ENCODE data around the gene PHAX. TPM values are rescaled to one million over a fixed set of nuclear protein-coding genes. Genes with fewer than 3 reads are reported as not detected.
"Not testable (repeated sequence)": the region's sequence is repeated elsewhere in the genome, so short reads cannot be mapped to it uniquely, and the experiment has no call there.

The PHAX gene, protein sequence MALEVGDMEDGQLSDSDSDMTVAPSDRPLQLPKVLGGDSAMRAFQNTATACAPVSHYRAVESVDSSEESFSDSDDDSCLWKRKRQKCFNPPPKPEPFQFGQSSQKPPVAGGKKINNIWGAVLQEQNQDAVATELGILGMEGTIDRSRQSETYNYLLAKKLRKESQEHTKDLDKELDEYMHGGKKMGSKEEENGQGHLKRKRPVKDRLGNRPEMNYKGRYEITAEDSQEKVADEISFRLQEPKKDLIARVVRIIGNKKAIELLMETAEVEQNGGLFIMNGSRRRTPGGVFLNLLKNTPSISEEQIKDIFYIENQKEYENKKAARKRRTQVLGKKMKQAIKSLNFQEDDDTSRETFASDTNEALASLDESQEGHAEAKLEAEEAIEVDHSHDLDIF
- 53.0 TPM for total RNA-seq (ENCODE audit: insufficient read depth, low replicate concordance)

DNA sequence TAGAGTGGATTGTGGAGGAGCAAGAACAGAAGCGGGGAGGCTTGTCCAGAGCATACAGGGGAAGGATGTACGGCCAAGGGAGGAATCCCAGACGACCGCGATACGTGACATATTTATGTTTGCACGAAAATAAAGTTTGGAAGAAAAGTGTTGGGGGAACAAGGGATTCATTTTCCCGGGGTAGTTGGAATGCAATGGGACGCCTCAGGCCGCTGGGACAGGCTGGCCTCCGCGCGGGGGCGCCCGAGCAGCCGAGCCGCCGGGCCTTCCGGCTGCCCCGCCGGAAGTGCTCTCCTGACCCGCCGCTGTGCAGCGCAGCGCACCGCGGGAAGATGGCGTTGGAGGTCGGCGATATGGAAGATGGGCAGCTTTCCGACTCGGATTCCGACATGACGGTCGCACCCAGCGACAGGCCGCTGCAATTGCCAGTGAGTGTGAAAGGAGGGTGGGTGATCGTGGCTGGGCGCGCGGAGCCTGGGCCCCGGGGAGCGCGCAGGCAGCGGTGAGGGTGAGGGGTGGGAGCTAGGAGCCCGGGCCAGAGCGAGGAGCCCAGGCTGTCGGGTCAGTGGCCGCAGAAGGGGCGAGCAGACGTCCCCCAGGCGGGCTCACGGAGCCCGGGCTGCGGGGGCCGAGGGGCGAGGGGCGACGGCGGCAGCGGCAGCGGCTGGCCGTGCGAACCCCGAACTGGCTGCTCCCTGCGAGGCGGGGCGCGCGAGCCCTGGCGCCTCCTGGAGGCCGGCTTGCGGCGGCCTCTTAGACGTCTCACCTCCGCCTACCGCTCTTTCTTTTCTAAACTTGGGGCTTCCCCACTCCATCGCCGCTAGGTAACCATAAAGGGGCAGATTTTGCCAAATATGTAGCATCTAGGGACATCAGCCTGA, at the start of gene PHAX:
Gene PHAX, plus strand, starts transcription at position 317 of the 881 bp plus-strand sequence. Its CDS starts 16 bp downstream, at position 333.
- DNase-seq (ENCODE audit: low spot score) = peak; percentile 82

DNA sequence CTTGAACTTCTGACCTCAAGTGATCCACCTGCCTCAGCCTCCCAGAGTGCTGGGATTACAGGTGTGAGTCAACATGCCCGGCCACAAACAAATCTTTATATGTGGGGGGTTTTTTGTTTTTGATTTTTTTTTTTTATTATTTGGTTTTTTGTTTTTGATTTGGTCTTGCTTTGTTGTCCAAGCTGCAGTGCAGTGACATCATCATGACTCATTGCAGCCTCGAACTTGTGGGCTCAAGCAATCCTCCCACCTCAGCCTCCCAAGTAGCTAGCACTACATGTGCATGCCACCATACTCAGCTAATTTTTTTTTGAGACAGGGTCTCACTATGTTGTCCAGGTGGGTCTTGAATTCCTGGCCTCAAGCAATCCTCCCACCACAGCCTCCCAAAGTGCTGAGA, 48.1 kb upstream of the PHAX start:
- no peak for DNase-seq (ENCODE audit: low spot score)

DNA sequence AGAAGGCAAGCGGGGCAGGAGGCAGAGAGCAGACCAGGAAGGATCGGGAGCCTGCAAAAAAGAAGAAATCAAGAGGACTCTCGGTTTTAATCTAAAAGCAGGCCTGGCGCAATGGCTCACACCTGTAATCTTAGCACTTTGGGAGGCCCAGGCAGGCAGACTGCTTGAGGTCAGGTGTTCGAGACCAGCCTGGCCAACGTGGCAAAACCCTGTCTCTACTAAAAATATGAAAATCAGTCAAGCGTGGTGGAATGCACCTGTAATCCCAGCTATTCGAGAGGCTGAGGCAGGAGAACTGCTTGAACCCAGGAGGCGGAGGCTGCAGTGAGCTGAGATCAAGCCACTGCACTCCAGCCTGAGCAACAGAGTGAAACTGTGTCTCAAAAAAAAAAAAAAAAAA, 45.6 kb upstream of the PHAX start:
- not testable (repeated sequence) for DNase-seq (ENCODE audit: low spot score)

DNA sequence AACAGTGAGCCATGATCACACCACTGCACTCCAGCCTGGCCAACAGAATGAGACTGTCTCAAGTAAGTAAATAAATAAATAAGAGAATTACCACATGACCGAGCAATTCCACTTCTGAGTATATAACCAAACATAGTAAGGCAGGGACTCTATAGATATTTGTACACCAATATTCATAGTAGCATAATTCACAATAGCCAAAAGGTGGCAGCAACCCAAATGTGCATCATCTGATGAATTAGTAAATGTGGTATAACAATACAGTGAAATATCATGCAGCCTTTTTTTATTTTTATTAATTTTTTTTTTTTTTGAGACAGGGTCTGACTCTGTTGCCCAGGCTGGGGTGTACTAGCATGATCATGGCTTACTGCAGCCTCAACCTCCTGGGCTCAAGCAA, 38.8 kb upstream of the PHAX start:
- no peak for DNase-seq (ENCODE audit: low spot score)

DNA sequence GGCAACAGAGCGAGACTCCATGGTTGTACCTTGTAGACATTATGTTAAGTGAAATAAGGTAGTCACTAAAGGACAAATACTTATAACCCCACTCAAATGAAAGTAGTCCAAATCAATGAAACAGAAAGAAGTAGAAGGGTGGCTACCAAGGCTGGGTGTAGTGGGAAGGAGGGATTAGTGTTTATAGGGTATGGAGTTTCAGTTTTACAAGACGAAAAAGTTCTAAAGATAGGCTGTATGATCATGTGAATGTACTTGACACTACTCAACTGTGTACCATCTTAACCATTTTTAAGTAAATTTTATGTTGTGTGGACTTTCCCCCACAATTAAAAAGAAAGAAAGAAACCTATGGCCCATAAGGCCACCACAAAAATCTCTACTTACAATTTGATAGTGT, 37.9 kb upstream of the PHAX start:
- DNase-seq (ENCODE audit: low spot score) = no peak

DNA sequence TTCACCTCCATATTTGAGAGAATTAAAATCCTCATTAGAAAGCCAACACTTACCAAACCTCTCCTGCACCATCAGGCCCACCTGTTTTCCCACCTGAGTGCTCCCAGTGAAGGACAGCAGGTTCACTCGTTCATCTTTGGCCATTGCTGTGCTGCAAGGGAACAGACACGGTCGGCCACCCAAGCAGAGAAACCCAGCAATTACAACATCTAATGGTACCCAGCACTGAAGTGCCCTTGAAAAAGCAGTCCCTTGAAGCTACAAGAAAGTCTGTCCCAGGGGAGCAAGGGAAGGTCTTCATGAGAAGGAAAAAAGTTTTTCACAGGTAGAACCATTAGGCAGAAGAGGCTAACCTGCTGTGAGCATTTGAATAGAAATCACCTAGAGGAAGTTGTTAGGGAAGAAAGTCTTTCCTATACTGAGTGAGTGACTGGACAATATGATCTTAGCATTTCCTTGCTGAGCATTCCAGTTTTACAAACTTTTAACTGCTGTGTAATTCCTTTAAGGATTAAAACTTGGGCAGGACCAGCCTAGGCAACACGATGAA, 32.5 kb upstream of the PHAX start:
- no peak for DNase-seq (ENCODE audit: low spot score)

DNA sequence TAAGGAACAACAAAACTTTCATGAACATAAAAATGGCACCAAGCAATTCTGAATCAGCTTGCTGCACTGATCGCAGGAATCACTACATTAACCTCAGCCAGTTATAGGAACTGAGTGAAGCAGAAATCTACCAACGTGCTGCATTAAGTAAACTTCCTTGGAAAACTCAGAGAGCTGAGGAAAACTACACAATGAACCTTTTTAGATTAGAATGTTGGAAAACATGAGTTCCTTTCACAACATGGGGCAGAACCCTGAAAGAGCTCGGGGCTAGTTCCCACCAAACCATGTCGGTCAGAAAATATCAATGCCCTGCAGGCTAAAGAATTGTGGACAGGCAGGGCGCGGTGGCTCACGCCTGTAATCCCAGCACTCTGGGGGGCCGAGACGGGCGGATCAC, 25.1 kb upstream of the PHAX start:
- DNase-seq (ENCODE audit: low spot score) = no peak

DNA sequence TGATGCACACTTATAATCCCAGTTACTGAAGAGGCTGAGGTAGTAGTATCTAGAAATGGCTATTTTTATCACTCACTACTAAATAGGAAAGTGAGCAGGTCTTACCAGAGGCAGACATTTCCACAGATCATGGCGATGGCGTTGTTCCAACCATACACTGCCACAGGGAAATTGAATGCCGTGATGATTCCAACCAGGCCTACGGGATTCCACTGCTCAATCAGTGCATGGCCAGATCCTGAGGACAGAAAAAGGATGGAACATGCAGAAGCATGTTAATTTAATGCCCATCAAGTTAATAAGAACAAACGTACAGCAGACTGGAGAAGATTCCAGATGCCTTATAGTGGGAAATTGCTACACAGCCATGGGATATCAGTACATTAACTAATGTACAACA, 23.8 kb upstream of the PHAX start:
- DNase-seq (ENCODE audit: low spot score) = no peak

DNA sequence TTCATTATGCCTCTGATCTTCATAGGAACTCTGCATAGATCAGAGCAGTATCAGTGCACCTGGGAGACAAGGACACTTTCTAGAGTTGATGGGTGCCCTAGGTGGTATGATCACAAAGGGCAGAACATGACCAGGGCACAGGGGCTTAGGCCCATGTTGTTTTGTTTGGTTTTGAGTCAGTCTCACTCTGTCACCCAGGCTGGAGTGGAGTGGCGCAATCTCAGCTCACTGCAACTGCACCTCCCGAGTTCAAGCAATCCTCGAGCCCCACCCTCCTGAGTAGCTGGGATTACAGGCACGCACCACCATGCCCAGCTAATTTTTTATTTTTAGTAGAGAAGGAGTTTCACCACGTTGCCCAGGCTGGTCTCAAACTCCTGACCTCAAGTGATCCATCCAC, 23.3 kb upstream of the PHAX start:
- no peak for DNase-seq (ENCODE audit: low spot score)

DNA sequence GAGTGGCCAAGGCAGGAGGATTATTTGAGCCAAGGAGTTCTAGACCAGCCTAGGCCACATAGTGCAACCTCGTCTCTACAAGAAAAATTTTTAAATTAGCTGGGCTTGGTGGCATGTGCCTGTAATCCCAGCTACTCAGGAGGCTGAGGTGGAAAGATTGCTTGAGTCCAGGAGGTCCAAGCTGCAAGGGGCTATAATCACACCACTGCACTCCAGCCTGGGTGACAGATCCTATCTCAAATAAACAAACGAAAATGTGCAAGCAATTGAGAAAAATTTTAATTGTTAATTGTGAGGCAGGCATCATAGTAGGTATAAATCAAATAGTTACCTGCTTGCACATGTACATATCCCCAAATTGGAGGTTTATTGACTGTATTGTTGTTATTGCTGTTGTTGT, 21.0 kb upstream of the PHAX start:
- DNase-seq (ENCODE audit: low spot score) = no peak

DNA sequence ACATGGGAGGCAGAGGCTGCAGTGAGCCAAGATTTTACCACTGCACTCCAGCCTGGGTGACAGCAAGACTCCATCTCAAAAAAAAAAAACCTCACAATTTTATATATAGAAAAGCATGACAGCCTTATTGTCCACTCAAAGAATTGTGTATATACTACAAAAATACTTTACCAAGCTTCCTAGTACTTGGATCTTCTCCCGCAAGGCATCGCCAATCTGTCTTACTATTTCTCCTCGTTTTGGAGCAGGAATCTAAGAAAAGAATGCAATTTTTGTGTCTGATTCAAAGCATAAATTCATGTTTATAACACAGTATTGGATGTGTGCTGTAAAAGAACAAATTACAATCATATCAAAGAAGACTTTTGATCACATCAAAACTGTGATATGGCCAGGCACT, 17.0 kb upstream of the PHAX start:
- DNase-seq (ENCODE audit: low spot score) = no peak

DNA sequence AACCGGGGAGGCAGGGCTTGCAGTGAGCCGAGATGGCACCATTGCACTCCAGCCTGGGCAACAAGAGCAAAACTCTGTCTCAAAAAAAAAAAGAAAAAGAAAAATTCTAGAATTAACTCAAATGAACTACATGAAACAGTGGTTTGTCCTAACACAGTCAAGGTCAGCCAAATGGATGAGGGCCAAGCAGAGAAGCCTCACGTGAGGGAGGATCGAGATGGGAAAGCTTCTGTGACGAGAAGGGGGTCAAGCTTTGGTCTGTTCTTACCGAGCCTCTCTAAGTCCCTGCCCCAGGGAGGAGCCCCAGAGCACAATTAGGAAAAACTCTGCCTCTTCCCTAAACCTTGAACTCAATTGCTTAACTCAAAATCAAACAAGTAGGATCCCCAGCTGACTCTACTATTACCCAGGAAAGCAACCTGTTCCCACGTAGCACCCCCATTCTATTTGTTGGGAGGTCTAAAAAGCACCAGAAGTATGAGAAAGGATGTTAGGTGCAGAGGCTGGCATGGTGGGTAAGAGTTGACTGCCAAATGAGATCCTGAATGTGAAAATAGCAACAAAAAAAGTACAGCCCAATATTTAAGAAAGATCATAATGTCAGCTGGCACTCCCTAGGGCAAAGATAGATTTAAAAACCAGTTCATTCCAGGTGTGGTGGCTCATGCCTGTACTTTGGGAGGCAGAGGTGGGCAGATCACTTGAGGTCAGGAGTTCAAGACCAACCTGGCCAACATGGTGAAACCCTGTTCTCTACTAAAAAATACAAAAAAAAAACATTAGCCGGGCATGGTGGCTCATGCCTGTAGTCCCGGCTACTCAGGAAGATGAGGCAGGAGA, 13.0 kb upstream of the PHAX start:
- DNase-seq (ENCODE audit: low spot score) = no peak

DNA sequence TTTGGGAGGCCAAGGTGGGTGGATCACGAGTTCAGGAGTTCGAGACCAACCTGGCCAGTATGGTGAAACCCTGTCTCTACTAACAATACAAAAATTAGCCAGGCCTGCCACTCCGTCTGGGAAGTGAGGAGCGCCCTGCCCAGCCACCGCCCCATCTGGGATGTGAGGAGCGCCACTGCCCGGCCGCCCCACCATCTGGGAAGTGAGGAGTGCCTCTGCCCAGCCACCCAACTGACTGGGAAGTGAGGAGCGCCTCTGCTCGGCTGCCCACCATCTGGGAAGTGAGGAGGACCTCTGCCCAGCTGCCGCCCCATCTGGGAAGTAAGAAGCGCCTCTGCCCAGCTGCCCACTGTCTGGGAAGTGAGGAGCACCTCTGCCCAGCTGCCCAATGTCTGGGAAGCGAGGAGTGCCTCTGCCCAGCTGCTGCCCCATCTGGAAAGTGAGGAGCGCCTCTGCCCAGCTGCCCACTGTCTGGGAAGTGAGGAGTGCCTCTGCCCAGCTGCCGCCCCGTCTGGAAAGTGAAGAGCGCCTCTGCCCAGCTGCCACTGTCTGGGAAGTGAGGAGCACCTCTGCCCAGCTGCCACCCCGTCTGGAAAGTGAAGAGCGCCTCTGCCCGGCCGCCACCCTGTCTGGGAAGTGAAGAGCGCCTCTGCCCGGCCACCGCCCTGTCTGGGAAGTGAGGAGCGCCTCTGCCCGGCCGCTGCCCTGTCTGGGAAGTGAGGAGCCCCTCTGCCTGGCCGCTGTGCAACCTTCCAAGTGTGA, 11.0 kb upstream of the PHAX start:
- DNase-seq (ENCODE audit: low spot score) = no peak

DNA sequence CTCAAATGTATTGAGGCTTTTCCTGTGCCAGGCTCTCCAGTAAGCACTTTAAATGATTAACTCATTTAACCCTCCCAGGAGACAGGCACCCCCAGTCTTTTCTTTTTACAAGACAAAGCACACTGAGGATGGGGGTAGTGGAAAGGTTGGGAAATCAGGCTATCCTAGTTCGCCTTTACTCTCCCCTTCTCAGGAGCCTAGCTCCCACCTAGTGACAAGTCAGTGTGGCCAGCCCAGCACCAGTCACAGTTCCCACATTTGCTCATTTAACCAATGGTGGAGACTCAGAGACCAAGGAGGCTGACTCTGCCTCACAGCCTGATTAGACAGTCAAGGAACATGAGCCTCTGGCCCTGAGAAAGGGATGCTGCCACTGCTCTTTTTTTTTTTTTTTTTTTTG, 9.2 kb upstream of the PHAX start:
- no peak for DNase-seq (ENCODE audit: low spot score)

DNA sequence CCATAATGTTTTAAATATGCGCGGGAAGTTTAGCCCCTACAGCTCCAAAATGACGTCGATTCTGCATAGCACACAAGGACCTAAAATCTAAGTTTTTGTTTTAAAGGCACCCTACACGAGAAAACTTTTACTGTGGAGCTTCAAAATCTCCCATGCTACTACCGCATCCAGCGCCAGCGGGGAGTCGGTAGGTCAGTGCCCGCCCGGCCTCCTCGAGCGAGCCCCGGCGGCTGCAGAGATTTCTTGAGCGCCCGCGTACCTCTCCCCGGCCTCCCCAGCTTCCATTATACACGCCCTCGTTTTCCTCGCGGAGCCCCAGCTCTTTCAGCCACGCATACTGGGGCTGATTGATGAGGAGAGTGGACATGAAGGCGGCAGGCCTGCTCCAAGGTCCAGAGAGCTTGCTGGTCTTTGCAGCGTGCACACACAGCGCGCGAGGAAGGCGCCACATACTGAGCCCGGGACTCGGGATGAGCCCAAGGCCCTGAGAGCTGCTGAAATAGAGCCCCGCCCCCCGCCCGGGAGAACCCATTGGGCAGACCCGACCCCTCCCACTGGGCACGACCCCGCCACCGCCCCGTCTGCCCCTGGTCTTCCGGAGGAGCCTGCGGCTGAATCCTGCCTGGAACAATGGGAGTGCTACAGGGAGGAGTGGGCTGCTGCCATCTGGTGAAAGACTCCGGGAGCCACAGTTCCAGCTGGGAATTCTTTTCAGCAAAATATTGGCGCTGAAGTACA, 5.8 kb upstream of the PHAX start, which contains the start of gene ALDH7A1:
Gene ALDH7A1, minus strand, starts transcription at position 472 of the 738 bp plus-strand sequence. Its CDS starts 21 bp downstream, at position 451.
- DNase-seq (ENCODE audit: low spot score) = peak; percentile 98

DNA sequence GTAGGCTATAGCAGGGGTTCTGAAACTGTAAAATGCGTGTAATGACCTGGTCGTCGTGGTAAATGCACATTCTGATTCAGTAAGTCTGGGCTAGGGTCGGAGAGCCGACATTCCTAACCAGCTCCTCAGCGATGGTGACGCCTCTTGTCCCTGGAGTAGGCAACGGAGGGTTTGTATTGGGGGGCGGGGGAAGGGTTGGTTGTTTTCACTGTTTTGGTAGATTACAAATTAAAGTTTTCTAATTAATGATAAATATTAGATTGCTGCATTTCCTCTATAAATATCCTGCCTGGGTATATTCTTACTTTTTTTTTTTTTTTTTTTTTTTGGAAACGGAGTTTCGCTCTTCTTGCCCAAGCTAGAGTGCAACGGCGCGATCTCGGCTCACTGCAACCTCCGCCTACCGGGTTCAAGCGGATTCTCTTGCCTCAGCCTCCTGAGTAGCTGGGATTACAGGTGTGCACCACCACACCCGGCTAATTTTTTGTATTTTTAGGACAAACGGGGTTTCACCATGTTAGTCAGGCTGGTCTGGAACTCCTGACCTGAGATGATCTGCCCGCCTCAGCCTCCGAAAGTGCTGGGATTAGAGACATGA, 5.2 kb upstream of the PHAX start:
- no peak for DNase-seq (ENCODE audit: low spot score)

DNA sequence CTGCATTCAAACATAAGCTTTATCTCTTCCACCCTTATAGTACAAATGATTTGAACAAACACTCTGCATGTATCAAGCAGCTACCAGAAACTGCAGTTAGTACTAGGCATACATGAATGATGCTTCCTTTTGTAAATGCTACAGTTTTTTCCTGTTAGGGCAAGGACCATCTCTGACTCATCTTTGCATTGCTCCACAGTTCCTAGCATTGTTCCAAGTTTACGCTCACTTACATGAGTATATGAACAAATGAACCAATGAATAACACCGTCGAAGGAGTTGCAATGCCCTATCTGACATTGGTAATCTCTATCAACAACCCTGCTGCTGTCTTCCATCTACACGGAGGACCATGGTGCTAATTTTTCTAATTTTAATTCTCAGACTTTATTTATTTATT, 3.6 kb upstream of the PHAX start:
- DNase-seq (ENCODE audit: low spot score) = peak; percentile 8

DNA sequence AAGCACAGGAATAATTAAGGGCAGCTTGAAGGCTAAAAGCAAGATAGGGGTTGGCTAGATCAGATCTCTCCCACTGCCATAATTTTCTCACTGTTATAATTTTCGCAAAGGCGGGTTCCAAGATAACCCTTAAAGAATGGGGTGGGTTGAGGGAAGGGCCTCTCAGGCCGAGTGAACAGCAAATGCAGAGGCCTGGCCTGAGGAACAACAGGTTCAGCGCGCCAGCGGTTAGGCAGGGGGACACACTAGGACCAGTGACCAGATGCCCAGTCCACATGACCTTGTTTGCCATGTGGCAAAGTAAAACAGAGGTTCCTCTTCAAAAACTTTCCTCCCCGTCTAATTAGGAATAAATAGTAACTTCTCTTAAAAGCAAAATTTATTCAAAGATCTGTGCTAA, 1.2 kb upstream of the PHAX start:
- no peak for DNase-seq (ENCODE audit: low spot score)

DNA sequence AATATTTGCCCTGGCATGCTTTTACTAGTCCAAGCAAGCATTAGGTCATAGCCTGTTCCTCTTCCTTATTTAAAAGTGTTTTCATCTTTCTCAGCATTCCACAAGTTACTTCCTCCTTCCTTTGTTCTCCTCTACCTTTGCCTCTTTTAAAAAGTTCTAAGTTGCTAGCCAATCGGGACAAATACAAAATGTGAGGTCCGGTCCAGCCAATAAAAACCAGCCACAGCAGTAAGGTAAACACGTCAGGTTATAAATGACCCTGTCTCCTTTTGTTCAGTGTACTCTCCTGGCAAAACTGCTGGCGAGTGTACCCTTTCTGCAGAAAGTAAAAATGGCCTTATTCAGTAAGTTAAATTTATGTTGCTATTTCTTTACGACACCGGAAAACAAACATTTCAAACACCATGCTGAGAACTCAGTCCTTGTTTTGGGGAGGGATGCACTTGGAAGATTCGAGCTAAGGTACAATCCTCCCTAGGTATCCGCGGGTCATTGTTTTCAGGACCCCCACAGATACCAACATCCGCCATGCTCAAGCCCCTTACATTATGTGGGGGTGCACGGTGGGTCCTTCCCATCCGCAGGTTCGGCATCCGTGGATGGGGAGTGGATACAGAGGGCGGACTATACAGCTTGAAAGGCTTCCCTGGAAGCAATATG, 646 bp upstream of the PHAX start:
- not testable (repeated sequence) for DNase-seq (ENCODE audit: low spot score)

All from umbilical cord (tissue), 2 donors.